GM18909 (cell line): Measurements from ENCODE around the gene FGF16.
"Not testable (repeated sequence)": the region's sequence is repeated elsewhere in the genome, so short reads cannot be mapped to it uniquely, and the experiment has no call there.

Source experiments
- ATAC-seq: cut with Tn5 transposase; IDR thresholded peaks from one replicate; pipeline ENCODE4 v1.9.1; 2021; ENCODE audit warnings: mild to moderate bottlenecking; ENCODE audit not compliant: unreplicated experiment, poor library complexity

Gene FGF16

GRCh38 chrX:77446908-77447652 lies at the start of gene FGF16:
Gene FGF16, plus strand, starts transcription at chrX:77447389. Its CDS starts 286 bp downstream, at chrX:77447675.
- no peak for ATAC-seq

GRCh38 chrX:77398330-77398954 lies 48.7 kb upstream of the FGF16 start:
- ATAC-seq: no peak

GRCh38 chrX:77404419-77404818 lies 42.8 kb upstream of the FGF16 start:
- no peak for ATAC-seq

GRCh38 chrX:77407821-77408220 lies 39.4 kb upstream of the FGF16 start:
- ATAC-seq: not testable (repeated sequence)

- ATAC-seq: no peak
Observed at GRCh38 chrX:77412631-77413030, 34.6 kb upstream of the FGF16 start.

GRCh38 chrX:77415161-77415560 lies 32.0 kb upstream of the FGF16 start:
- ATAC-seq: no peak

- no peak for ATAC-seq
Observed at GRCh38 chrX:77415882-77416281, 31.3 kb upstream of the FGF16 start.

- no peak for ATAC-seq
Observed at GRCh38 chrX:77422891-77423648, 24.1 kb upstream of the FGF16 start.

GRCh38 chrX:77426811-77427210 lies 20.4 kb upstream of the FGF16 start:
- ATAC-seq: no peak

GRCh38 chrX:77427611-77428010 lies 19.6 kb upstream of the FGF16 start:
- no peak for ATAC-seq

GRCh38 chrX:77428551-77428950 lies 18.6 kb upstream of the FGF16 start:
- ATAC-seq: no peak

- ATAC-seq: no peak
Observed at GRCh38 chrX:77431227-77431626, 16.0 kb upstream of the FGF16 start.

GRCh38 chrX:77433001-77433400 lies 14.2 kb upstream of the FGF16 start:
- no peak for ATAC-seq

- ATAC-seq: no peak
Observed at GRCh38 chrX:77434962-77435361, 12.2 kb upstream of the FGF16 start.

- ATAC-seq: no peak
Observed at GRCh38 chrX:77436271-77436670, 10.9 kb upstream of the FGF16 start.

- ATAC-seq: no peak
Observed at GRCh38 chrX:77436682-77437081, 10.5 kb upstream of the FGF16 start.

GRCh38 chrX:77440330-77440729 lies 6.9 kb upstream of the FGF16 start:
- no peak for ATAC-seq

- no peak for ATAC-seq
Observed at GRCh38 chrX:77441033-77441432, 6.2 kb upstream of the FGF16 start.

GRCh38 chrX:77441479-77441878 lies 5.7 kb upstream of the FGF16 start:
- no peak for ATAC-seq

- ATAC-seq: no peak
Observed at GRCh38 chrX:77442728-77443127, 4.5 kb upstream of the FGF16 start.

GRCh38 chrX:77444075-77444474 lies 3.1 kb upstream of the FGF16 start:
- no peak for ATAC-seq
